PC-3 (cell line): ENCODE data around the gene PCBP3. TPM values are rescaled to one million over a fixed set of nuclear protein-coding genes. Genes with fewer than 3 reads are reported as not detected.

Experiments
- ATAC-seq: fragments of 200-7000 bp; cut with Tn5 transposase; 2 replicates; pipeline ENCODE4 v1.9.1; 2020; ENCODE audit warnings: mild to moderate bottlenecking, moderate library complexity
- BruUV-seq: library from RNA; stranded (reverse); fragments of 400-500 nt; replicated peaks from 2 replicates; lab custom pipeline; 2021; lab: Mats Ljungman, UMichigan
- CTCF ChIA-PET: fragments of 300-600 bp; sonication (Branson Sonifier 250); formaldehyde crosslinking; loops from one replicate; lab custom pipeline; 2022; ENCODE audit warnings: antibody characterized with exemption; lab: Charles Lee
- POLR2A ChIA-PET: fragments of 300-600 bp; sonication (Branson Sonifier 250); formaldehyde crosslinking; loops from one replicate; lab custom pipeline; 2022; ENCODE audit warnings: antibody characterized with exemption; ENCODE audit not compliant: unreplicated experiment; lab: Charles Lee
- DNase-seq: peaks from one replicate; pipeline ENCODE4 v3.0.0-alpha.2; 2015
- H2AFZ ChIP-seq: fragments of 300-600 bp; sonication (generic); 2 replicates; pipeline ENCODE4 v1.6.0; 2016; ENCODE audit warnings: antibody characterized with exemption, low read length
- H3F3A ChIP-seq: fragments of 300-600 bp; sonication (generic); one replicate; pipeline ENCODE4 v1.6.0; 2017; ENCODE audit warnings: antibody characterized with exemption, low read length, control low read depth, mild to moderate bottlenecking; ENCODE audit not compliant: unreplicated experiment
- H3K27ac ChIP-seq: fragments of 300-600 bp; sonication (generic); 2 replicates; pipeline ENCODE4 v1.5.1; 2016; ENCODE audit warnings: mild to moderate bottlenecking, low read length
- H3K27me3 ChIP-seq: fragments of 300-600 bp; sonication (generic); 2 replicates; pipeline ENCODE4 v1.6.1; 2016; ENCODE audit warnings: low read length, mixed read lengths
- H3K36me3 ChIP-seq: fragments of 300-600 bp; sonication (generic); 2 replicates; pipeline ENCODE4 v1.6.1; 2016; ENCODE audit warnings: low read depth, mixed run types, low read length, mixed read lengths
- H3K4me1 ChIP-seq: fragments of 300-600 bp; sonication (generic); 2 replicates; pipeline ENCODE4 v1.5.1; 2016; ENCODE audit warnings: low read length; ENCODE audit not compliant: insufficient read depth
- H3K4me2 ChIP-seq: fragments of 300-600 bp; sonication (generic); 2 replicates; pipeline ENCODE4 v1.6.0; 2016; ENCODE audit warnings: low read length
- H3K4me3 ChIP-seq: fragments of 300-600 bp; sonication (generic); 2 replicates; pipeline ENCODE4 v1.5.1; 2016; ENCODE audit warnings: mild to moderate bottlenecking, low read length, mixed read lengths
- H3K79me2 ChIP-seq: fragments of 300-600 bp; sonication (generic); 2 replicates; pipeline ENCODE4 v1.6.1; 2017; ENCODE audit warnings: low read length, mixed read lengths
- H3K9ac ChIP-seq: fragments of 300-600 bp; sonication (generic); 2 replicates; pipeline ENCODE4 v1.6.0; 2016; ENCODE audit warnings: mild to moderate bottlenecking, low read length
- H3K9me2 ChIP-seq: fragments of 300-600 bp; sonication (generic); replicated peaks from 2 replicates; pipeline ENCODE4 v1.6.1; 2016; ENCODE audit warnings: mixed run types, low read length, mixed read lengths
- H3K9me3 ChIP-seq: fragments of 300-600 bp; sonication (generic); 2 replicates; pipeline ENCODE4 v1.6.1; 2016; ENCODE audit warnings: low read length, mixed read lengths
- H4K20me1 ChIP-seq: fragments of 300-600 bp; sonication (generic); 2 replicates; pipeline ENCODE4 v1.6.1; 2016; ENCODE audit warnings: low read length, mixed read lengths
- EZH2 ChIP-seq: fragments of 300-600 bp; sonication (generic); IDR thresholded peaks from one replicate; pipeline ENCODE4 v1.6.1; 2017; ENCODE audit warnings: antibody characterized with exemption, mild to moderate bottlenecking, low read length; ENCODE audit not compliant: unreplicated experiment
- EZH2phosphoT487 ChIP-seq: fragments of 300-600 bp; sonication (generic); IDR thresholded peaks from 2 replicates; pipeline ENCODE4 v1.6.1; 2018; ENCODE audit warnings: mild to moderate bottlenecking, antibody characterized with exemption, low read length, borderline replicate concordance
- intact Hi-C: fragments of 100-400 bp; cut with micrococcal nuclease; formaldehyde crosslinking; loops from 2 replicates; pipeline ENCODE4 v1.9.0; 2023
- total RNA-seq: library from RNA; depleted of rRNA; stranded (reverse); fragments of >200 nt; gene quantifications from 2 replicates; pipeline ENCODE4 v1.2.3, GENCODE V29; 2014
- TF ChIP-seq, protein P1 (sequence below): fragments of 300-600 bp; sonication (generic); conservative IDR thresholded peaks from 2 replicates; pipeline ENCODE4 v1.5.1; 2017; ENCODE audit warnings: antibody characterized with exemption, low read depth, mild to moderate bottlenecking, low read length

PCBP3 gene
- total RNA-seq, 1 experiment from 2014 or later: 2.4 TPM

GRCh38 chr21:45920824-45921600, 277.5 kb downstream of the PCBP3 start:
- POLR2A ChIA-PET: no interaction called here

GRCh38 chr21:45921917-45922316, 278.4 kb downstream of the PCBP3 start:
- Histone ChIP-seq H3K27me3 (no peaks in the 10 kb centered on the region), H3K9ac (no peak overlapping the region), H3K4me3 (no peak overlapping the region), H3K9me2 (no peaks in the 10 kb centered on the region), H3K4me1 (no peaks in the 10 kb centered on the region), H3K4me2 (no peak overlapping the region), H3F3A (no peaks in the 10 kb centered on the region), H3K79me2 (no peaks in the 10 kb centered on the region), H2AFZ (no peak overlapping the region), H4K20me1 (no peaks in the 10 kb centered on the region), H3K27ac (no peak overlapping the region), H3K9me3 (no peaks in the 10 kb centered on the region), H3K36me3 (no peaks in the 10 kb centered on the region)
- intact Hi-C loops: no loop called here
- DNase-seq (no peak), ATAC-seq (no peak)
- ChIA-PET CTCF (interaction anchor here (0.9 kb wide), 1 partner anchor 42 kb away, joined by 3 read pairs; no protein-coding TSS in a partner anchor), POLR2A (no interaction called here)
- BruUV-seq: no TSS peak
- TF ChIP-seq EZH2phosphoT487: no peak
- TF ChIP-seq, protein P1, sequence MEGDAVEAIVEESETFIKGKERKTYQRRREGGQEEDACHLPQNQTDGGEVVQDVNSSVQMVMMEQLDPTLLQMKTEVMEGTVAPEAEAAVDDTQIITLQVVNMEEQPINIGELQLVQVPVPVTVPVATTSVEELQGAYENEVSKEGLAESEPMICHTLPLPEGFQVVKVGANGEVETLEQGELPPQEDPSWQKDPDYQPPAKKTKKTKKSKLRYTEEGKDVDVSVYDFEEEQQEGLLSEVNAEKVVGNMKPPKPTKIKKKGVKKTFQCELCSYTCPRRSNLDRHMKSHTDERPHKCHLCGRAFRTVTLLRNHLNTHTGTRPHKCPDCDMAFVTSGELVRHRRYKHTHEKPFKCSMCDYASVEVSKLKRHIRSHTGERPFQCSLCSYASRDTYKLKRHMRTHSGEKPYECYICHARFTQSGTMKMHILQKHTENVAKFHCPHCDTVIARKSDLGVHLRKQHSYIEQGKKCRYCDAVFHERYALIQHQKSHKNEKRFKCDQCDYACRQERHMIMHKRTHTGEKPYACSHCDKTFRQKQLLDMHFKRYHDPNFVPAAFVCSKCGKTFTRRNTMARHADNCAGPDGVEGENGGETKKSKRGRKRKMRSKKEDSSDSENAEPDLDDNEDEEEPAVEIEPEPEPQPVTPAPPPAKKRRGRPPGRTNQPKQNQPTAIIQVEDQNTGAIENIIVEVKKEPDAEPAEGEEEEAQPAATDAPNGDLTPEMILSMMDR: peak; percentile 20; the same call in 1 of the 2 replicates
- no peak for TF ChIP-seq EZH2

More at GRCh38 chr21:45920824-45921600, 277.5 kb downstream of the PCBP3 start:
- H3K27me3 ChIP-seq: no peaks in the 10 kb centered on the region
- no peaks in the 10 kb centered on the region for H4K20me1 ChIP-seq
- no peaks in the 10 kb centered on the region for H3F3A ChIP-seq
- H3K4me1 ChIP-seq: no peaks in the 10 kb centered on the region
- intact Hi-C loops: no loop called here
- BruUV-seq: no TSS peak
- H3K4me3 ChIP-seq: no peak overlapping the region
- H3K9me3 ChIP-seq: no peaks in the 10 kb centered on the region
- H2AFZ ChIP-seq: no peak overlapping the region
- no peaks in the 10 kb centered on the region for H3K36me3 ChIP-seq
- H3K9ac ChIP-seq: no peak overlapping the region
- no peak for DNase-seq
- H3K9me2 ChIP-seq: no peaks in the 10 kb centered on the region
- no peak overlapping the region for H3K4me2 ChIP-seq
- ATAC-seq: no peak
- no peaks in the 10 kb centered on the region for H3K79me2 ChIP-seq
- CTCF ChIA-PET: interaction anchor here (0.9 kb wide), 1 partner anchor 41 kb away, joined by 3 read pairs; no protein-coding TSS in a partner anchor
- TF ChIP-seq EZH2: no peak
- TF ChIP-seq, protein P1: no peak
- TF ChIP-seq EZH2phosphoT487: no peak
- no peak overlapping the region for H3K27ac ChIP-seq

DNA sequence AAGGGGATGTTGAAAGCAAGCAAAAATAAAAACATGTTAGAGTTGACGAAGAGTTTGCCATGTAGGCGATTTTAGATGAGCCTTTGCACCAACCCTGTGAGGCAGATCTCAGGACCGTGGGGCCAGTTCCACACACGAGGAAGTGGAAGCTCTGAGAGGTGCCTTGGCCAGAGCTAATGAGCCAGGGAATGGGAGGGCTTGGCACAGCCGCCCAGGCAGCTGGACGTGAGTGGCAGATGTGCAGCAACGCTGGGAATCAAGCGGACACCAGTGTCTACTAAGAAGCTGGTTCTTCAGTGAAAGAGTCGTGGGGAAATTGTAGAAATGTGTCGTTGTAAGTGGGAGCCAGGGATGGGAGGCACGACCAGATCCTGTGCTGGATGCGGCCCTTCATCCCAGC, 279.1 kb downstream of the PCBP3 start:
- Histone ChIP-seq H3K27ac (no peak overlapping the region), H3K4me2 (no peak overlapping the region), H3K4me3 (no peak overlapping the region), H3K9me2 (no peaks in the 10 kb centered on the region), H3K79me2 (no peaks in the 10 kb centered on the region), H3K36me3 (no peaks in the 10 kb centered on the region), H3K9ac (no peak overlapping the region), H2AFZ (no peak overlapping the region), H3K27me3 (no peaks in the 10 kb centered on the region), H3K4me1 (no peaks in the 10 kb centered on the region), H4K20me1 (no peaks in the 10 kb centered on the region), H3F3A (no peaks in the 10 kb centered on the region), H3K9me3 (no peaks in the 10 kb centered on the region)
- intact Hi-C loops: no loop called here
- TF ChIP-seq, protein P1: no peak
- CTCF ChIA-PET: interaction anchor here (1.0 kb wide), 1 partner anchor 42 kb away, joined by 3 read pairs; no protein-coding TSS in a partner anchor
- DNase-seq (no peak), ATAC-seq (no peak)
- POLR2A ChIA-PET: no interaction called here
- no TSS peak for BruUV-seq
